GM23338 (cell line): ENCODE measurements around the gene MRPS16.

Source experiments
- CREB1 ChIP-seq: fragments of 250-450 bp; sonication (Bioruptor Pico); IDR thresholded peaks from 2 replicates; pipeline ENCODE4 v1.5.0; 2020; ENCODE audit warnings: low read depth, mild to moderate bottlenecking, moderate library complexity
- CTCF ChIP-seq, 2 experiments: fragments of 200-600 bp in 1 of 2; sonication (generic) in 1 of 2; conservative IDR thresholded peaks; 2 replicates each; pipeline versions ENCODE4 v1.5.1 to v1.6.1; 2016 to 2017; ENCODE audit warnings: antibody characterized with exemption in 2 of 2, low read depth in 2 of 2, mild to moderate bottlenecking in 2 of 2, moderate library complexity in 1 of 2
- ETS1 ChIP-seq: IDR thresholded peaks from 2 replicates; pipeline ENCODE4 v1.6.1; 2016; ENCODE audit warnings: antibody characterized with exemption
- EZH2 ChIP-seq: fragments of 200-600 bp; sonication (generic); IDR thresholded peaks from one replicate; pipeline ENCODE4 v1.8.0; 2017; ENCODE audit warnings: antibody characterized with exemption, mild to moderate bottlenecking, low read depth; ENCODE audit not compliant: unreplicated experiment
- EZH2phosphoT487 ChIP-seq: fragments of 200-600 bp; sonication (generic); IDR thresholded peaks from one replicate; pipeline ENCODE4 v1.8.1; 2018; ENCODE audit warnings: antibody characterized with exemption; ENCODE audit not compliant: unreplicated experiment
- JUNB ChIP-seq: IDR thresholded peaks from one replicate; pipeline ENCODE4 v1.6.1; 2016; ENCODE audit warnings: antibody characterized with exemption; ENCODE audit not compliant: unreplicated experiment
- NANOG ChIP-seq: IDR thresholded peaks from 2 replicates; pipeline ENCODE4 v1.6.1; 2016; ENCODE audit warnings: antibody characterized with exemption, borderline replicate concordance
- POLR2AphosphoS5 ChIP-seq: IDR thresholded peaks from 2 replicates; pipeline ENCODE4 v1.6.1; 2016; ENCODE audit warnings: antibody characterized with exemption, low read depth

GRCh38 chr10:73251683-73252444, 580 bp downstream of the MRPS16 start:
- TF ChIP-seq CTCF (conservative IDR thresholded peaks at IDR 0.05; ENCODE audit: low read depth in 2 of 2) (no peak), CREB1 (CRISPR knock-in tag) (no peak), JUNB (no peak), POLR2AphosphoS5 (no peak), EZH2 (no peak), ETS1 (no peak), EZH2phosphoT487 (no peak), NANOG (no peak)
